GM12891 (cell line): ENCODE data around the gene DDX52.

ENCODE experiments used
- POLR2A ChIP-seq: IDR thresholded peaks from 2 replicates; pipeline ENCODE4 v1.6.1; 2011; ENCODE audit warnings: low read depth, low read length, control low read depth
- POLR2AphosphoS5 ChIP-seq: IDR thresholded peaks from 2 replicates; pipeline ENCODE4 v1.6.1; 2011; ENCODE audit warnings: low read depth, low read length, control low read depth

DNA sequence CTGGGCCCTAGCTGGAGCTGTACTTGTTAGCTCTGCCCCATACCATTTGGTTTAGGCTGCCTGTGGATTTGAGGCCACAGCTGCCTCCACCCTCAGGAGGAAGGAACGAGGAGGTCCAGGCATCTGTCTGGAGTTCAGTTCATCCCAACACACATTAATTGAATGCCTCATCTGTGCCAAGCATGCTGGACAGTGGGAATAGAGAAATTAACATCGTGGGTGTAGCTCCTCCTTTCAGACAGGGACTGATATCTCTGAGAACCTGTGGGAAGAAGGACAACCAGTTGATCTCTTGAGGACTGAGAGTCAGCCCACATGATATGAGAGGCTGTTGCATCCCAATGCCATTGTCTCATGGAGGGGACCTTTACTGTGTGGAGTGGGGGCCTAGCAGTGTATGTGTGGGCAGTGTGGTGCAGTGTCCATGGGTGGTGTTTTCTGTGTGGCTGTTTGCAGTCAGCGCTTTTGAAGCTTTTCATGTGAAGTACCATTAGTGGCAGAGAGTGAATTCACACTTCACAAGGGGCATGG is 29.4 kb upstream of the DDX52 start:
- no peak for TF ChIP-seq POLR2AphosphoS5
- no peak for TF ChIP-seq POLR2A
